LNCAP (cell line): ENCODE data around the gene ZNF543.

ENCODE experiments used
- CTCF ChIP-seq: fragments of 450-650 bp; IDR thresholded peaks from 2 replicates; pipeline ENCODE4 v1.5.1; 2017; ENCODE audit warnings: mild to moderate bottlenecking

The ZNF543 gene

DNA sequence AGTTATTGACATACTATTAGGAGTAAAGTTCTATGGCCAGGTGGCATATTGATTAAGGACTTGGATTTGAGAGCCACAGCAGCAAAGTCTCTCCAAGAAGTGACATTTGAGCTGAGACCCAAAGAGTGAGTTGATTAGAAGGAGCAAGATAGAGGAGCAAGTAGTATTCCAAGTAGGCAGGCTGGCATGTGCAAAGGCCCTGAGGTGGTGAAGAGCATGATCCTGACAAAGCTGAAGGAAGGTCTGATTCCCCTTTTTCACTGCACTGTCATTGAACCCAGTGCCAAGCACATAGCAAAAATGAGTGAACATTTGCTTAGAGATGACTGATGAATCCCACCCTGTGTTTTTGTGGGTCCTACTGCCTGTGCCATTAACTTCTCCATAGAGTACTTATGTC is 4.7 kb downstream of the ZNF543 start:
- TF ChIP-seq CTCF = no peak

GRCh38 chr19:57327993-57328392 is 7.7 kb downstream of the ZNF543 start:
- TF ChIP-seq CTCF = no peak

DNA sequence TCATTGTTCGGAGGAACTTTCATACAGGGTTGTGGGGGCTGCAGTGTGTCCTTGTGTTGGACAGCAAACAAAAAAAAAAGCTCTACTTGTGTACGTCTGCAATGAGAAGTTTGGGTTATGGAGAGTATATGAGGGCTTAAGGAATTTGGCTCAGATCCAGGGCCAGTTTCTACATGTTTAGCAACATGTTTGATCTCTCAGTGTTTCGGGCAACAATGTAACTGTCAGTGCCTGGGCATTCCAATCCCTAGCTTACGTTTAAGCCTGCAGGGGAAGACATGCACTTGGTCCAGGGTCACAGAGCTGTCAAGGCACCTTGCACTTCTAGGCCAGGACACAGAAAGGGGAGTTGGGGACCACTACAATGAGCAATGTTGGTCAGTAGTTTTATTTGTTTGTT is 13.9 kb downstream of the ZNF543 start:
- TF ChIP-seq CTCF = no peak

- no peak for TF ChIP-seq CTCF
These were observed 18.6 kb downstream of the ZNF543 start for GRCh38 chr19:57338877-57339276.

GRCh38 chr19:57342582-57342981 is 22.3 kb downstream of the ZNF543 start:
- TF ChIP-seq CTCF = no peak

- no peak for TF ChIP-seq CTCF
These were observed 27.9 kb downstream of the ZNF543 start for GRCh38 chr19:57348136-57348535.

DNA sequence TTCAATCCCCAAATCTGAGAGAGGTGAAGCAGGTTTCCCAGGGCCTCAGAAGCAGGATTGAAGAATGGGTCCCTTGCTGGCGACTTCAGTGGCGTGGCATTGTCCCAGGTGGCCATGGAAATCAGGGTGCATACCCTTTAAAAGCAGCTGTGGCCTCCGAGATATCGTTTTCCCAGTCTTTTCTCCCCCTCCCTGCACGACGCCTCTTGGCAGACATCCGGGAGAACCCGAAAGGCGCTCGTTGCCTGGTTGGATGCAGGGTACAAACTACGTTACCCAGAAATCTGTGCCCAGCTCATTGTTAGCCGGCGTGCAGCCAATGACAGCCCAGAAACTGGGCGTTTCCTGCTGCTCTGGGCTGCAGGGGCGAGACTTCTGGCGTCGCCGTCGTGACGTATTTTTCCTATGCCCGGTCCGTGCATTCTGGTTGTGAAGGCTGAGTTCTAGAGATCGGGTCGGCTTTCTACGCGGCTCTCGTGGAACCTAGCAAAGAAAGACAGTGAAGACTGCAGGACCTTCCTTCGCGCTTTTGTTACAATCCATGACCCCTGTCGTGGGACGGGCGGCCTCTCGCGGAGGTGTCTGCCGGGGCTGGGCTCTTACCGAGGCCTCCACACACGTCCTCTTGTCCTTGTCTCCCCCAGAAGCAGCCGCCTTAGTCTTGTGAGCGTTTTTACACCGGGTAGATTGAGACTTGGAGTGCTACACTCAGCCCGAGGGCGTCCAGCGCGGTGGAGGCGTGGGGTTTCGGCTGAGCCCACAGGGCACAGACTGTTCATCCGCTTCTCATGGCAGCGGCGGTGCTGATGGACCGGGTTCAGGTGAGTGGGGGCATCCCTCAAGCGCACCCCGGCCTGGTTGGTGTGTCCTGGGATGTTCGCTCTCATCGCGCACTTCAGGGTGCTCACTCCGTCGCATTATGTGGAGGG is 30.9 kb downstream of the ZNF543 start, which contains the start of gene ZNF304:
TSS of gene ZNF304 (plus strand) at position 395 of the 929 bp plus-strand sequence. CDS start at position 789, 394 bp downstream.
- no peak for TF ChIP-seq CTCF
